Adrenal gland (tissue), 12 donors: ENCODE measurements around the gene PKD1. TPM values are rescaled to one million over a fixed set of nuclear protein-coding genes. Genes with fewer than 3 reads are reported as not detected.
"Not testable (repeated sequence)": the region's sequence is repeated elsewhere in the genome, so short reads cannot be mapped to it uniquely, and the experiment has no call there.

ENCODE experiments used
- DNase-seq, 7 donors: peaks; one replicate each; pipeline ENCODE4 v3.0.0-alpha.2; 2019 to 2020
- H3K27ac ChIP-seq, 5 donors: fragments of 200-600 bp; sonication (generic) in 4 of 5; 1 replicate in 3 of 5; 2 replicates in 2 of 5; pipeline versions ENCODE4 v1.5.1 to v1.8.0; 2016 to 2020; ENCODE audit warnings: mild to moderate bottlenecking in 1 of 5
- H3K27me3 ChIP-seq: fragments of 200-600 bp; 2 replicates; pipeline ENCODE4 v1.8.0; 2021
- H3K36me3 ChIP-seq, 2 donors: fragments of 200-600 bp; replicated peaks in 1 of 2; 1 replicate in 1 of 2; 2 replicates in 1 of 2; pipeline versions ENCODE4 v1.5.1 to v1.8.0; 2018 to 2022
- H3K4me1 ChIP-seq, 2 donors: fragments of 200-600 bp; replicated peaks in 1 of 2; 1 replicate in 1 of 2; 2 replicates in 1 of 2; pipeline versions ENCODE4 v1.5.1 to v1.8.0; 2018 to 2021
- H3K4me3 ChIP-seq, 4 donors: fragments of 200-600 bp; sonication (generic) in 3 of 4; one replicate each; pipeline ENCODE4 v1.5.1; 2016 to 2018
- H3K9me3 ChIP-seq, 3 donors: fragments of 200-600 bp; sonication (generic) in 1 of 3; replicated peaks in 1 of 3; 1 replicate in 2 of 3; 2 replicates in 1 of 3; pipeline versions ENCODE4 v1.5.1 to v1.8.0; 2016 to 2021
- CTCF ChIP-seq, 6 experiments: fragments of 450-650 bp in 4 of 6; fragments of 200-600 bp in 2 of 6; sonication (generic) in 1 of 6; IDR thresholded peaks; 1 replicate in 5 of 6; 2 replicates in 1 of 6; pipeline versions ENCODE4 v1.5.1 to v1.8.0; 2016 to 2021; ENCODE audit warnings: antibody characterized with exemption in 6 of 6, mild to moderate bottlenecking in 2 of 6, moderate library complexity in 1 of 6
- POLR2A ChIP-seq, 2 donors: fragments of 450-650 bp; IDR thresholded peaks; one replicate each; pipeline ENCODE4 v1.6.1; 2017; ENCODE audit warnings: antibody characterized with exemption in 2 of 2, mild to moderate bottlenecking in 2 of 2, moderate library complexity in 1 of 2
- WGBS, 4 donors: extraction: QIAGEN DNeasy Blood & Tissue Kit in 2 of 4; methylation state at CpG; one replicate each; pipeline versions ENCODE4 v1.1.5 to v1.1.7; 2013 to 2017; 5-methylcytosine and 5-hydroxymethylcytosine counted together
- intact Hi-C, 2 donors: fragments of 100-400 bp; cut with DNase I; formaldehyde crosslinking; loops; one replicate each; pipeline versions ENCODE4 v1.14.1 to v1.15.0; 2022 to 2023
- polyA plus RNA-seq, 3 donors: library from polyadenylated mRNA; stranded (reverse); fragments of 200-250 nt in 2 of 3; fragments of 350-450 nt in 1 of 3; fragmentation: Illumina TruSeq in 1 of 3; extraction: RNeasy Lipid Tissue Mini Kit (QIAGEN cat#74804) in 1 of 3; gene quantifications; one replicate each; pipeline ENCODE4 v1.2.3, GENCODE V29; 2013 to 2014
- total RNA-seq, 9 donors: library from RNA; depleted of rRNA in 4 of 9; stranded (reverse); fragments of >200 nt in 4 of 9; fragments of 120-200 nt in 1 of 9; fragmentation: NEBNext Ultra II Directional in 1 of 9; extraction: Animal tissue kit (Norgen Biotek cat#: 25700) in 1 of 9; gene quantifications; one replicate each; pipeline versions ENCODE4 v1.1.0 to v1.2.4, GENCODE V29; 2013 to 2023
- donor health status: healthy with polysubstance abuse.
- donor health status: Bipolar disorder and iron deficiency.
- donor health status: DM: yes; HTN: yes; CAD: no.
- donor health status: DM: no; HTN: no; CAD: no.
- donor health status: DM: no; HTN: no; CAD: no.
- donor health status: DM: yes; HTN: yes; CAD: no.

The PKD1 gene
- total and polyA plus RNA-seq, 12 donors = 9.2 to 359 (median 102) TPM

- no peak for DNase-seq
- intact Hi-C loops = no loop called here
- Histone ChIP-seq H3K9me3 (no peaks in the 10 kb centered on the region), H3K27ac (peak overlapping the region in 2 of 5 donors; percentile 34 to 76), H3K4me3 (no peak overlapping the region), H3K27me3 (no peaks in the 10 kb centered on the region), H3K4me1 (peaks cover 0 to 27% of the 10 kb centered on the region in 2 donors), H3K36me3 (no peaks in the 10 kb centered on the region)
- TF ChIP-seq POLR2A (IDR thresholded peaks at IDR 0.05) = no peak
- no peak for TF ChIP-seq CTCF (IDR thresholded peaks at IDR 0.05)
- 85 to 93% (median 89%) methylated on average over 5 to 17 of the region's 17 CpGs for WGBS, 4 donors
Observed at GRCh38 chr16:2122429-2122828, 13.3 kb downstream of the PKD1 start.

- Histone ChIP-seq H3K4me3 (no peak overlapping the region), H3K9me3 (no peaks in the 10 kb centered on the region), H3K27ac (peak overlapping the region in 2 of 5 donors; percentile 34 to 76), H3K36me3 (no peaks in the 10 kb centered on the region), H3K27me3 (no peaks in the 10 kb centered on the region), H3K4me1 (peaks cover 0 to 22% of the 10 kb centered on the region in 2 donors)
- intact Hi-C loops = no loop called here
- WGBS, 4 donors = 58 to 82% (median 74%) methylated on average over 6 to 19 of the region's 19 CpGs
- TF ChIP-seq CTCF (IDR thresholded peaks at IDR 0.05) (no peak), POLR2A (IDR thresholded peaks at IDR 0.05) (peak in 1 of 2 donors; percentile 37)
- DNase-seq = no peak
Observed at GRCh38 chr16:2121853-2122252, 13.8 kb downstream of the PKD1 start.

- H3K36me3 ChIP-seq, H3K4me3 ChIP-seq, intact Hi-C loops, H3K9me3 ChIP-seq, H3K27me3 ChIP-seq: not testable (repeated sequence)
- Histone ChIP-seq H3K27ac (peak overlapping the region in 2 of 5 donors; percentile 34 to 76), H3K4me1 (peaks cover 0 to 17% of the 10 kb centered on the region in 2 donors)
- 53 to 60% (median 55%) methylated on average over 4 to 9 of the region's 9 CpGs for WGBS, 4 donors
- DNase-seq = peak in 1 of 7 donors; percentile 82
- peak in 2 of 6 experiments; percentile 22 to 27 for TF ChIP-seq CTCF (IDR thresholded peaks at IDR 0.05)
Observed at GRCh38 chr16:2121325-2121724, 14.4 kb downstream of the PKD1 start.

GRCh38 chr16:2117960-2118722 is 17.6 kb downstream of the PKD1 start:
- intact Hi-C loops, H3K27me3 ChIP-seq, H3K4me3 ChIP-seq, DNase-seq, H3K9me3 ChIP-seq, H3K27ac ChIP-seq, H3K4me1 ChIP-seq, H3K36me3 ChIP-seq: not testable (repeated sequence)
- 81 to 83% methylated on average over 21 to 26 of the region's 35 CpGs; no CpG with 5 or more reads in 2 of the 4 donors for WGBS, 4 donors

- DNase-seq, H3K36me3 ChIP-seq, H3K4me1 ChIP-seq, H3K4me3 ChIP-seq, intact Hi-C loops, H3K27me3 ChIP-seq, H3K27ac ChIP-seq, H3K9me3 ChIP-seq: not testable (repeated sequence)
- 93 to 100% (median 95%) methylated on average over 5 to 20 of the region's 25 CpGs; no CpG with 5 or more reads in 1 of the 4 donors for whole genome bisulfite sequencing, 4 donors
Observed at GRCh38 chr16:2117341-2117740, 18.4 kb downstream of the PKD1 start.

GRCh38 chr16:2116428-2116827 is 19.3 kb downstream of the PKD1 start:
- H3K27ac ChIP-seq = peak overlapping the region in 1 of 5 donors; percentile 22
- WGBS, 4 donors = 87 to 100% (median 89%) methylated on average over 2 to 17 of the region's 24 CpGs; no CpG with 5 or more reads in 1 of the 4 donors

More at GRCh38 chr16:2116428-2116827, 19.3 kb downstream of the PKD1 start:
- H3K9me3 ChIP-seq, H3K27me3 ChIP-seq, intact Hi-C loops, DNase-seq, H3K4me1 ChIP-seq, H3K4me3 ChIP-seq: not testable (repeated sequence)
- H3K36me3 ChIP-seq = peaks cover 0 to 17% of the 10 kb centered on the region in 2 donors
